Urinary bladder (tissue), 4 donors: Measurements from ENCODE around the gene SPECC1. TPM values are rescaled to one million over a fixed set of nuclear protein-coding genes. Genes with fewer than 3 reads are reported as not detected.
A peak's percentile ranks its signal among the peaks of the same experiment; 100 is the strongest.

Experiments
- DNase-seq: peaks from one replicate; pipeline ENCODE4 v3.0.0-alpha.2; 2015; ENCODE audit errors: extremely low spot score
- H3K27ac ChIP-seq: one replicate; pipeline ENCODE4 v1.5.1; 2013; ENCODE audit warnings: low read depth, mild to moderate bottlenecking, moderate library complexity
- H3K36me3 ChIP-seq: one replicate; pipeline ENCODE4 v1.6.1; 2013; ENCODE audit warnings: mild to moderate bottlenecking, moderate library complexity; ENCODE audit not compliant: insufficient read depth
- H3K4me1 ChIP-seq: one replicate; pipeline ENCODE4 v1.6.1; 2013; ENCODE audit warnings: mild to moderate bottlenecking, moderate library complexity; ENCODE audit not compliant: insufficient read depth
- H3K4me3 ChIP-seq: one replicate; pipeline ENCODE4 v1.5.1; 2013; ENCODE audit warnings: low read depth, low read length
- WGBS: extraction: QIAGEN DNeasy Blood & Tissue Kit; methylation state at CpG from one replicate; pipeline ENCODE4 v1.1.7; 2013; 5-methylcytosine and 5-hydroxymethylcytosine counted together
- polyA plus RNA-seq: library from polyadenylated mRNA; stranded (reverse); fragments of 200-250 nt; gene quantifications from one replicate; pipeline ENCODE4 v1.2.3, GENCODE V29; 2013
- total RNA-seq: library from RNA; depleted of rRNA; stranded (reverse); fragments of >200 nt; gene quantifications from one replicate; pipeline ENCODE4 v1.2.3, GENCODE V29; 2014
- donor health status: healthy with polysubstance abuse.
- donor health status: healthy.

The SPECC1 gene
- total and polyA plus RNA-seq, 2 donors, result 9.8 to 23.5 TPM

DNA sequence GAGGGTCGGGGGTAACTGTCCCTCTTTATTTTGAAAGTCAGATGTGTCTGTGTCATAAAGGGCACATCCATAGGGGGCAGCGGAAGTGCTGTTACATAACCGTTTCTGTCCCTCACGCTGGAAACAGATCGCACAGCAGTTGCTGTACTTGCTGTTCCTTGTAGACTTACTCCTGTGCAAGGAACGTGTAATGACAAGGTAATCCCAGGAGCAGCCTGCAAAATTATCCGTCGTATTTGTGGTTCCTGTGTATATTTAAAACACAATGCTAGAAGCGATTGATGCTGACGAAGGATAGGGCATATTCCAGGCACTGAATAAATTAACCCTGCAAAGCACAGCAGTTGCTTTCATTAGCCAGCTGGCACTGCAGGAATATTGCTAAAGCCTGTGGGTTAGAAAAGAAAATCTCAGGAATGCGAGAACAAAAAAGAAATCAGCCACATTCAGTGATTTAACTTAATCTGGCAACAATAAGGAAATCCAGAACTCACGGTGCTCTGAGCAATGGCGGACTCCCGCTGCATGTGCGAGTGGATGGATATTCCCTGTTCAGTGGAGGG is 76.2 kb downstream of the SPECC1 start:
- no peaks in the 10 kb centered on the region for H3K4me1 ChIP-seq
- no peak overlapping the region for H3K4me3 ChIP-seq
- H3K36me3 ChIP-seq, result no peaks in the 10 kb centered on the region
- DNase-seq, result no peak
- WGBS, result 77% methylated on average over 15 of the region's 15 CpGs
- no peak overlapping the region for H3K27ac ChIP-seq

DNA sequence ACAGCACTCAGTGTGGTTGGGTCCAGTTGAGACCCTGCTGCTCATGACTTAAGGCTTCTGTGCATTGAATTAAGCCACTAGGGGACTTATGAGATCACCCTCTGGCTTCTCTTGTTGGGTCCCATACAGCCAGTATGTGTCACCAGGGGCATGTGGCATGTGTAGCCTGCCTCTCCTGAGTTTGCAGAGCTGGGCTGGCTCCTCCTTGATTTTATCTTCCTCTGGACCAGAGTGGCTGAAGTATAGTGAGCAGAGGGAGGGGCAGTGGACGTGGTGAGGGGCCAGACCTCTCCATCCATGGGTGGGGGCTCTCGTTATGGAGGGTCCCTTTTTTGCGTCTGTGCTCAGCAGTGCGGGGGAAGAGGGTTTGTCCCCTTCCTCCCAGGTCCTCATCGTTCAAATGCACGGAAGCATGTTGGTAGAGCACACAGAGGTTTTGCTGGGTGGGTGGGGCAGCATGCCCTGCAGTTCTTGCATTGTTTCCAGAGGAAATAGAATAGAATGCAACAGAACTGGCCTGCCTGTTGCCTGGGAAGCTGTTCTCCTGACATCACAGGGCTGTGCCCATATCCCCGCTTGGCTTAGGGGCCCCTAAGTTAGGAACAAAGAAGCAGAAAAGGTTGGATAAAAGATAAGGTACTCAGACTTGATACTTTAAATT is 77.4 kb downstream of the SPECC1 start:
- Histone ChIP-seq H3K4me1 (no peaks in the 10 kb centered on the region), H3K4me3 (no peak overlapping the region), H3K27ac (no peak overlapping the region), H3K36me3 (no peaks in the 10 kb centered on the region)
- 75% methylated on average over 7 of the region's 7 CpGs for WGBS
- DNase-seq, result no peak

DNA sequence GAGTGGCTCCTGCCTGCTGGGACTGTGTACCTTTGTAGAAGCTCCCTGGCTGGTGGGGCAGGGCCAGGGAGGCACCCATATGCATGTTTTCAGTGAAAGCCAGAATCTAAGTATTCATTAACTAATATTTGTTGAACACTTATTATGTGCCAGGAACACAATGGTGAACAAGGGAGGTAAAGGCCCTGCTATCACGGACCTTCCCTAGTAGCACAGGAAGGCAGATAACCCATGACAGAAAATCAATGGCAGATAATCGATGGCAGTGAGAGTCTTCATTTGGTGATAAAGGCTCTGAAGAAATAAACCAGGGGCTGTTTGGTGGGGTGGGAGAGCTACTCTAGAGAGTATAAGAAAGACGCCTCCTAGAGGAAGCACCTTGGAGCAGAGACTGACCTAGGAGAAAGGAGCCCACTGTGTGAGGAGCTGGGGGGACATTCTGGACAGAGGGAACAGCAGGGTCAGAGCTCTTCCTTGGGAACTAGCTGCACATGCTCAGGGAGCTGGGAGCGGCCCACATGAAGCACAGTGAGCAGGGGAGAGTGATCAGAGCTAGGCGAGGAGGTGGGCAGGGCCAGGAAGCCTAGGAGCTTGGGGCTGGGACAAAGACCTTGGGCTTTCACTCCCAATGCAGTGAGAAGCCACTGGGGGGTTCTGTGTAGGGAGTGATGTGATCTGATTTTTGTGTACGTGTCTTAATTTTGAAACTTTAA is 78.5 kb downstream of the SPECC1 start:
- H3K4me1 ChIP-seq, result no peaks in the 10 kb centered on the region
- no peak overlapping the region for H3K4me3 ChIP-seq
- no peak for DNase-seq
- no peaks in the 10 kb centered on the region for H3K36me3 ChIP-seq
- H3K27ac ChIP-seq, result no peak overlapping the region
- 86% methylated on average over 6 of the region's 6 CpGs for WGBS

DNA sequence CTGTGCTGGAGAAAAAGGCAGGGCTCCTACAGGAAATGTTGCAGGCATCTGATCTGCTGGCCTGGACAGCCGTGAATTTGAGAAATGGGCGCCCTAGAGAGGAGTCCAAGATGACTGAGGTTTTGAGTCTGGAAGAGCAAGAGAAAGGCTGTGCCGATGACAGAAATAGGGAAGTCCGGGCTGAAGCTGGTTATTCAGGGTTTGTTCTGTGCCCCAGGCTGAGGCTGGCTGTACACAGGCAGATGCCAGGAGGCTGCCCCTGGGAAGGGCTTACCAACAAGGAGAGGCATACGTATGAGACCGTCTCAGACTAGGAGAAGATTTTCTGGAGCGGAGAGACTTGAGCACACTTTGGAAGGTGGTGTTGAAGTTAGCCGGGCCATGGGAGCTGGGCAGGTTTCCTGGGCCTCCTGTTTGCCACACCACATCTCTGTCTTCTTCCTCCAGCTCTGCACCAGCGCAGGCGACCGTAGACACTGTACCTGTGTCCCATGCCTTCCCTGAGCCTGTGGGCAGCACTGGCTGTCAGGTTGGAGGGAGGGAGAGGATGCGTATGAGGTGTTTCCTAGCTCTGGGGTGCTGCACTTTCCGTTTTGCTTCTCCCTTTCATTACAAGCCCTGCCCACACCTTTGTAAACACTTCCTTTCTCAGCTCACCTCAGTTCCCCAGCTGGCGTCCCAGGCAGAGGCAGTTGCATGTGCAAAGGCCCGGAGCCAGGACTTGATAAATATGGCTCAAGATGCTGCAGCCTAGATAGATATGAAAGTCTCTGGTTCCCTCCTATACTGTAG is 80.8 kb downstream of the SPECC1 start:
- Histone ChIP-seq H3K4me1 (no peaks in the 10 kb centered on the region), H3K36me3 (no peaks in the 10 kb centered on the region), H3K4me3 (no peak overlapping the region), H3K27ac (no peak overlapping the region)
- no peak for DNase-seq
- 90% methylated on average over 15 of the region's 15 CpGs for WGBS

DNA sequence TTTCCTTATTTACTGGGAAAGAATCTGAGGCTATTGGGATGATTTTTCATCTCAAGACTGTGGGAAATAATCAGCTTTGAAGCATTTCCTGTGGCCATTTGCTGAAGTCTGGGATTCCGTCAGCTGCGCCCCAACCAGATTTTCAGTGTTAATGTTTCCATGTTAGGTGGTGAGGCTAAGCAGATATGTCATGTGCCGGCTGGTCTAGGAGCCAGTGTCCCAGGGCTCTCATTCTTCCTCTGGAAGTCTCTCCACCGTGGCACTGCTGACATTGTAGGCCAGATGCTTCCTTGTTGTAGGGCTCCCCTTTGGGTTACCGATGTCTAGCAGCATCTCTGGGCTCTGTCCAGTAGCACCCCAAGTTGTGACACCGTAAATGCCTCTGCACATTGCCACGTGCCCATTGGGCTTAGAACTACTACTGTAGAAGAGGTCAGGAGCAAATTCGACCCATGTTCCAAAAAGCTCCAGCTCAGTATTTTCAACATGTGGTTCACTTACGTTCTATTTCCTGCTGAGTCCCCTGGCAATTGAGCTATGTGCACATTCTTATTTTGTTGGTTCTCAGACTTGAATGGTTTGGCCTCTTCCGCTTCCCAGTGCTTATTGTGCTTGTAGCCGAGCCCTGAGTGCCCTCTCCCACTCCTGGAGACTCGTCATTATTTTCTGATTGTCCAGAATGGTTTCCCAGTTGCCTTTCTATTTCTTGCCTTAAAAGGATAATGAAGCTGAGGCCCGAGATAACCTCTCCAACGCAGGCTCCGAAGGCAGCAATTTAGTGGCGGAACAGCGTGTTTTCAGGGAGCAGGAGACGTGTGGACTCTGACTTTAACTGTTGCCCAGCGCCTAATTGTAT is 82.2 kb downstream of the SPECC1 start:
- Histone ChIP-seq H3K27ac (no peak overlapping the region), H3K36me3 (no peaks in the 10 kb centered on the region), H3K4me3 (no peak overlapping the region), H3K4me1 (no peaks in the 10 kb centered on the region)
- DNase-seq, result no peak
- WGBS, result 58% methylated on average over 19 of the region's 19 CpGs

DNA sequence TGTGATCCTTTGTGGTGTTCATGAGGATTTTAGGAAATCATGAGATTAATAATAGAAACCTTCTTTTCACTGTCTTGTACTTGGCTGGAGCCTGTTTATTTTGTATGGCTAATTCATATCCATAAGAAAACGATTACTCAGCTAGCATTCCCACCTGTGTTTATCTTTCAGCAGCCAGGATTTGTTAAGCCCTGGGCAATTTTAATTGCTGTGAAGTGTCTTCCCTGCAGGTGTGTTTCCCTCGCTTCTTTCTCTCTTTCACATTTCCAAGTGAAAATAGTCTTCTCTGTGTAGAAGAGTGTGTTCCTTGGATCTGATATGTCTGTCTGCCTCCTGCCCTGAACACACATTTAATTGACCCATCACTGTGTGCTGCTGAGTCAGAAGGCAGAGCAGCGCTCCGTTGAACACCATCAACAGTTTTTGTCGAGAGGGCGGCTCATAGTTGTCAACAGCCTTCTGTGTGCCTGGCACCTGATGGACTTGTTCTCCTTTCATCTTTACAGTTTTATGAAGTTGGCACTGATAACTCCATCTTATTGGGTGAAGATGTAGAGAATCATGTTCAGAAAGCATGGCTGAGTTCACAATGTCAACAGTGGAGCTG is 83.2 kb downstream of the SPECC1 start:
- Histone ChIP-seq H3K36me3 (no peaks in the 10 kb centered on the region), H3K27ac (no peak overlapping the region), H3K4me3 (no peak overlapping the region), H3K4me1 (no peaks in the 10 kb centered on the region)
- DNase-seq, result no peak
- WGBS, result 75% methylated on average over 6 of the region's 6 CpGs

DNA sequence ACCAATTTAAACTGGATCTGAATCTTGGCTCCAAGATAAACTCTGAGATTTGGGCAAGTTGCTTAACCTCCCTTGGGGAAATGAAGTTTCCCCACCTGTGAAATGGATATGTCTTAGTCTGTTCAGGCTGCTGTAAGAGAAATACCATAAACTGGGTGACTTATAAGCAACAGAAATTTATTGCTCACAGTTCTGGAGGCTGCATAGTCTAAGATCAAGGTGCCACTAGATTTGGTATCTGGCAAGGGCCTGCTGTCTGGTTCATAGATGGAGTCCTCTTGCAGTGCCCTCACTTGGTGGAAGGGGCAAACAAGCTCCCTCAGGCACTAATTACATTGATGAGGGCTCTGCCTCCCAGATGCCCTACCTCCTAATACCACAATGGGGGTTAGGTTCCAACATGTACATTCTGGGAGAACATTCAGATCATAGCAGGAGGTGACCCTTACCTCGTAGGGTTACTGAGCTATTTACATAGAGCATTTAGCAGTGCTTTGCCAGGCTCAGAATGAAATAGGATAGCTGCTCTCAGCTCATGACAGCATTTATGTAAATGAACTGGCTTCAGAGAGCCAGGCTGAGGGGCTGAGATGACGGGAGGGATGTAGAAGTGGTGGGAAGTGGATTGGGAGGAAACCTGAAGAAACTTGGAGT is 83.9 kb downstream of the SPECC1 start:
- DNase-seq, result no peak
- H3K27ac ChIP-seq, result no peak overlapping the region
- 80% methylated on average over 2 of the region's 2 CpGs for WGBS

DNA sequence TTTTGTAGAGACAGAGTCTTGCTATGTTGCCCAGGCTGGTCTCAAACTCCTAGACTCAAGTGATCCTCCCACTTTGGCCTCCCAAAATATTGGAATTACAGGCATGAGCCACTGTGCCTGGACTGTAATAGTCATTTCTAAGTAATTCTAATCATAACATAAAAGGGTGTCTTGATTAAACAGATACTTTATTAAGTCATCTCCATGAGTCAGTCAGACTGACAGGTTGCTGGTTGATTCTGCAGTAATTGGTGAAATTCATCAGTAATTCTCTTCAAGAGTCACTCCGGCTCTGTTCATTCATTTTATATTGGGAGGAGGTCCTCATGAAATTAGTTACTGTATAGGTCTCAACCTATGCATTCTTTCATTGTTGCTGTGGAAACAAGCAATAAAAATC is 85.6 kb downstream of the SPECC1 start:
- H3K4me3 ChIP-seq, result no peak overlapping the region
- H3K36me3 ChIP-seq, result no peaks in the 10 kb centered on the region
- no peak for DNase-seq
- no peaks in the 10 kb centered on the region for H3K4me1 ChIP-seq
- H3K27ac ChIP-seq, result no peak overlapping the region
- WGBS, result 25% methylated on average over 1 of the region's 1 CpG

More for the DNA sequence above, 83.9 kb downstream of the SPECC1 start:
- Histone ChIP-seq H3K36me3 (no peaks in the 10 kb centered on the region), H3K4me1 (no peaks in the 10 kb centered on the region), H3K4me3 (no peak overlapping the region)

DNA sequence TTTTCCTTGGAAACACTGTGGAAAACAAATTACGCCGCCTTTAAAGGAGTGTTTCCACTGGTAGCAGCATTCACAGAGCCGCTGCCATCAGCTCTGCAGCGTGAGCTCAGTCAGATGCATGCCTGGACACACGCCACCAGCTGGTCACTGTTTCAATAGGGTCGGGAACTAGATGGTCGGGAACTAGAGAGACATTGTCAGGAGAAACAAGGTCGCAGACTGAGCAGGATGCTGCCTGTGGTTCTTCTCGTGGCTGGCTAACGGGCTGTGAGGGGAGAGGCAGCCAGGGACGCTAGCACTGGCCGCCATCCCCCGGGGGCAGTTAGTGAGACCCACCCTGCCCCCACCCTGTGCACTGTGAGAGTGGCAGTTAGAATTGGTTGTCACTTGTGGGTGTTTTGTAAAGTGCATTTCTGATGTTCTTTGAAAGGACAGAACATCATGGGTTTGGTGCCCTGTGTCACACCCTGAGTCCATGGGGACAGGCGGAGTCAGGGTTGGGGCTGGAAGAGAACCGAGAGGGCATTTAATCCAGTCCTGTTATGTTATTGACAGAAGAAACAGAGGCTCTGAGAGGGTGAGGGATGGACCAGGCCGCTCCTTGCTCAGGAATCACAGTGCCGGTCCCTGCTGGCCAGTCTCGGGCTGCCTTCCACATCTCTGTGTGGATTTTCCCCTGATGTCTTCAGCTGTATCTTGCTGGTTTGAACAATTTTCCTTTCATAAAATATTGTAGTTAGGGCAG is 86.3 kb downstream of the SPECC1 start:
- Histone ChIP-seq H3K27ac (no peak overlapping the region), H3K4me3 (no peak overlapping the region), H3K4me1 (no peaks in the 10 kb centered on the region), H3K36me3 (no peaks in the 10 kb centered on the region)
- WGBS, result 40% methylated on average over 18 of the region's 18 CpGs
- peak; percentile 28 for DNase-seq

DNA sequence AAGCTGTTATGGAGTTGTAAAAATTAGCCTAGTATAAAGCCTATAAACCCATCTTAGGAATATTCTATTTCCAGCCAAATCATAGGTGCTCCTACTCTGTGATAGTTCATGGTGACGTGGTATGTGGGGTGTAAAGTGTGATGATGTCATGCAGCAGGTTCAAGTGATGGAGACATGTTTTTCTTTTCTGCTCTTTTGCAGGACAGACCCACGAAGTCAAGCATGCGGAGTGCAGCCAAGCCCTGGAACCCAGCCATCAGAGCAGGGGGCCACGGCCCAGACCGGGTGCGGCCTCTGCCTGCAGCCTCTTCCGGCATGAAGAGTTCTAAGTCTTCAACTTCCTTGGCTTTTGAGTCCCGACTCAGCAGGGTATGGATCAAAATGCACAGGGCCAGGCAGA is 87.3 kb downstream of the SPECC1 start:
- WGBS, result 50% methylated on average over 8 of the region's 8 CpGs
- Histone ChIP-seq H3K36me3 (no peaks in the 10 kb centered on the region), H3K27ac (no peak overlapping the region), H3K4me1 (no peaks in the 10 kb centered on the region), H3K4me3 (no peak overlapping the region)
- no peak for DNase-seq

DNA sequence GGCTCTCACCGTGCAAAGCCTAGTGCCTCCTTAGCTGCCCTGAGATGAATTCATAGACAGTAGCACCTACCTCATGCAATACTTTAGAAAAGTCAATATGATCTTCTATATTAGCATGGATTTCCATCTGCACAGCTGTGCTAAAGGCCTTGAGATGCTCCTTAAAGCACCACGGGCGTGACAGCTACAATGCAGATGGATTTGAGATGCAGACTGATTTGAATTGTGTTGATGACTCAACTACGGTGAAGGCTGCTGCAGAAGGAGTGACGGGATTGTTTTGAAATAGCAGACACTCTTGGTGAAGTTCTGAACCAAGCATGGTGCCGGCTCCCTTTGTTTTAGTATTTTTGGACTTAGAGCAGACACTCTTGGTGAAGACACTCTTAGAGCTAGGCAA is 88.2 kb downstream of the SPECC1 start:
- Histone ChIP-seq H3K4me3 (no peak overlapping the region), H3K27ac (no peak overlapping the region), H3K36me3 (no peaks in the 10 kb centered on the region), H3K4me1 (no peaks in the 10 kb centered on the region)
- no peak for DNase-seq
- WGBS, result 86% methylated on average over 6 of the region's 6 CpGs

DNA sequence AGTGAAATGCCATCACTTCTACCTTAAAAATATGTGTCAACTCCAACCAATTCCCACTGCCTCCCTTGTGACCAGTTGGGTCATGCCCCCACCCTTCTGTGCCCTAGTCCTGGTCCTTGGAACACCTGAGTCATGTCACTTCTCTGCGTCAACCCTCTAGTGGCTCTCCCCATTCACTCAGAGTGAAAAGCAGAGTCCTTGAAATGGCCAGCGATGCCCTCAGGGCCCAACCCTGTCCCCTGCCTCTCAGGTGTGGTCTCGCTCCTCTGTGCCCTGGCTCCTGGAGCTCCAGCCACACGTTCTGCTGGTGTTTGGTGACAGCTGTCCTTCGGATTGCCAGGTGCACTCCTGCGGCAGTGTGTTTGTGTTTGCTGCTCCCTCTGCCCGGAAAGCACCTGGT is 89.2 kb downstream of the SPECC1 start:
- DNase-seq, result no peak
- Histone ChIP-seq H3K4me1 (no peaks in the 10 kb centered on the region), H3K27ac (no peak overlapping the region), H3K36me3 (no peaks in the 10 kb centered on the region), H3K4me3 (no peak overlapping the region)
- WGBS, result 83% methylated on average over 7 of the region's 7 CpGs
